ENCODE measurements around the gene EEFSEC.

- no peak for TF ChIP-seq POLR2AphosphoS5 (IDR thresholded peaks at IDR 0.05; ENCODE audit: low read depth)
- TF ChIP-seq CTCF (conservative IDR thresholded peaks at IDR 0.05; ENCODE audit: low read depth in 2 of 2): no peak
- no peak for TF ChIP-seq REST (IDR thresholded peaks at IDR 0.05; ENCODE audit: unreplicated experiment)
- TF ChIP-seq ZNF331 (CRISPR knock-in tag; IDR thresholded peaks at IDR 0.05; ENCODE audit: low read depth): no peak
- no peak for TF ChIP-seq EZH2 (IDR thresholded peaks at IDR 0.05; ENCODE audit: low read depth, unreplicated experiment)
- TF ChIP-seq EZH2phosphoT487 (IDR thresholded peaks at IDR 0.05; ENCODE audit: unreplicated experiment): no peak
- no peak for TF ChIP-seq CREB1 (CRISPR knock-in tag; IDR thresholded peaks at IDR 0.05; ENCODE audit: low read depth)
- TF ChIP-seq NANOG (IDR thresholded peaks at IDR 0.05; ENCODE audit: borderline replicate concordance): no peak
- TF ChIP-seq JUNB (IDR thresholded peaks at IDR 0.05; ENCODE audit: unreplicated experiment): no peak
- TF ChIP-seq ZNF114 (CRISPR knock-in tag; IDR thresholded peaks at IDR 0.05): no peak
- no peak for TF ChIP-seq ETS1 (IDR thresholded peaks at IDR 0.05)
- TF ChIP-seq STAT1 (IDR thresholded peaks at IDR 0.05; ENCODE audit: unreplicated experiment): no peak
These were observed 175.5 kb downstream of the EEFSEC start for GRCh38 chr3:128328546-128329458.
